ENCODE results near the gene ERRFI1.
"Not testable (repeated sequence)": the region's sequence is repeated elsewhere in the genome, so short reads cannot be mapped to it uniquely, and the experiment has no call there.

Gene ERRFI1

DNA sequence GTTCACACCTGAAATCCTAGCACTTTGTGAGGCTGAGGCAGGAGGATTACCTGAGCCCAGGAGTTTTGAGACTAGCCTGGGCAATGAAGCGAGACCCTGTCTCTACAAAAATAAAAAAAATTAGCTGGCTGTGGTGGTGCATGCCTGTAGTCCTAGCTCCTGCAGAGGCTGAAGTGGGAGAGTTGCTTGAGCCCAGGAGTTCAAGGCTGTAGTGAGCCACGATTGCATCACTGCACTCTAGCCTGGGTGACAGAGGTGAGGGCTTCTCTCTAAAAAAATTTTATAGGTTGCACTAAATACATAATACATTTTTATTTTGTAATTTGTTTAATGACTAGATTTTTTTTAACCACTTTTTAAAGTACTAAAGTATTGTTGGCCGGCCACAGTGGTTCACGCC lies 58.5 kb downstream of the ERRFI1 start:
- DNase-seq, result no peak

GRCh38 chr1:7967196-7967595 lies 58.9 kb downstream of the ERRFI1 start:
- DNase-seq, result no peak

DNA sequence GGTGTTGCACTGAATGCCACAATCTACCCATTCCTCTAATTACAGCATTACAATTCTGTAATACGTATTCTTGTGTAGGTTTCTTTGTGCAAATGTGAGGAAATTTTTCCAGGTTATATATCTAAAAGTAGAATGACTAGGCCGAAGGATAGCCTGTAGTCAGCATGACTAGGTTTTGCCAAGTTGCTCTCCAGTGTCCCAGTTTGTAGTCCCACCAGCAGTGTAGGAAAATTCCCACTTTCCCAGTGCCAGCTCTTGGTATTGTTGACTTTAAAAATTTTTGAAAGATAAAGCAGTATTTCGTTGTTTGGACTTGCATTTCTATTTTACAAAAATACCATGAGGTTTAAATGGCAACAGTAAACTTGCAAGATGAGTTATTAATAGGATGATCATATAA lies 61.6 kb downstream of the ERRFI1 start:
- no peak for DNase-seq

DNA sequence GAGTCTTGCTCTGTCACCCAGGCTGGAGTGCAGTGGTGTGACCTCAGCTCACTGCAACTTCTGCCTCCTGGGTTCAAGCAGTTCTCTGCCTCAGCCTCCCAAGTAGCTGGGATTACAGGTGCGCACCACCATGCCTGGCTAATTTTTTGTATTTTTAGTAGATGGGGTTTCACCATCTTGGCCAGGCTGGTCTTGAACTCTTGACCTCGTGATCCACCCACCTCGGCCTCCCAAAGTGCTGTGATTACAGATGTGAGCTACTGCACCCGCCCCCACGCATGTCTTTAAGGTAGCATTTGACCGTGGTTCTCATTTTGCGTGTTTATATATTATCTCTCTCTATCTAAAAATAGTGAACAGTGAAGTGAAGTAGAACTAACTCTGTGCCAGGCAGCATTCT lies 62.3 kb downstream of the ERRFI1 start:
- DNase-seq, result not testable (repeated sequence)

GRCh38 chr1:7963378-7963730 lies 62.8 kb downstream of the ERRFI1 start:
- not testable (repeated sequence) for DNase-seq

DNA sequence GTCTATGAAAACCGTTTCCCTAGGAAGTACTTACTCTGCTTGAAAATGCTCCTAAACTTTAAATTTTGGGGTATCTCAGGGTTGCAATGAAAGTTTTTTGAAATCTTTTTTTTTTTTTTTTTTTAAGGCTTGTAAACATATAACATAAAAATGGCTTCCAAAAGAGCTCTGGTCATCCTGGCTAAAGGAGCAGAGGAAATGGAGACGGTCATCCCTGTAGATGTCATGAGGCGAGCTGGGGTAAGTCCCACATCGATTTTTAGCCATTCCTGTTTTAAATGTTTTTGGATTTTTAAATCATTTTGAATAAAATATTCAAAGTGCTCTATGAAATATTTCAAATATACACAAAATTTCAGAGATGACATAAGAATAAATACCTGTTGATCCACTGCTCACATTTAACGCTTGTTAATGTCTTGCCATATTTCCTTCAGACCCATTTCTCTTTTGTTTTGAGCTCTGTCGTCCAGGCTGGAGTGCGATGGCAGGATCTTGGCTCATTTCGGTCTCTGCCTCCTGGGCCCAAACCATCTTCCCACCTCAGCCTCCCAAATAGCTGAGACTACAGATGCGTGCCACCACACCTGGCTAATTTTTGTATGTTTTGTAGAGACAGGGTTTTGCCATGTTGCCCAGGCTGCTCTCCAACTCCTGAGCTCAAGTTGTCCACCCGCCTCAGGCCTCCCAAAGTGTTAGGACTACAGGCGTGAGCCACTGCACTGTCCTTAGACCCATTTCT lies 63.3 kb downstream of the ERRFI1 start:
- DNase-seq, result peak in 1 of 4 experiments; percentile 36

- no peak for DNase-seq
These were observed 64.1 kb downstream of the ERRFI1 start for GRCh38 chr1:7962014-7962335.
